ENCODE results near the gene RCE1.

RCE1 gene

DNA sequence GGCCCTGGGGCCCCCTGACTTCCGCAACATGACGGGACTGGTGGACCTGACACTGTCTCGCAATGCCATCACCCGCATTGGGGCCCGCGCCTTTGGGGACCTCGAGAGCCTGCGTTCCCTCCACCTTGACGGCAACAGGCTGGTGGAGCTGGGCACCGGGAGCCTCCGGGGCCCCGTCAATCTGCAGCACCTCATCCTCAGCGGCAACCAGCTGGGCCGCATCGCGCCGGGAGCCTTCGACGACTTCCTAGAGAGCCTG is 14.6 kb downstream of the RCE1 start:
- DNase-seq: no peak

DNA sequence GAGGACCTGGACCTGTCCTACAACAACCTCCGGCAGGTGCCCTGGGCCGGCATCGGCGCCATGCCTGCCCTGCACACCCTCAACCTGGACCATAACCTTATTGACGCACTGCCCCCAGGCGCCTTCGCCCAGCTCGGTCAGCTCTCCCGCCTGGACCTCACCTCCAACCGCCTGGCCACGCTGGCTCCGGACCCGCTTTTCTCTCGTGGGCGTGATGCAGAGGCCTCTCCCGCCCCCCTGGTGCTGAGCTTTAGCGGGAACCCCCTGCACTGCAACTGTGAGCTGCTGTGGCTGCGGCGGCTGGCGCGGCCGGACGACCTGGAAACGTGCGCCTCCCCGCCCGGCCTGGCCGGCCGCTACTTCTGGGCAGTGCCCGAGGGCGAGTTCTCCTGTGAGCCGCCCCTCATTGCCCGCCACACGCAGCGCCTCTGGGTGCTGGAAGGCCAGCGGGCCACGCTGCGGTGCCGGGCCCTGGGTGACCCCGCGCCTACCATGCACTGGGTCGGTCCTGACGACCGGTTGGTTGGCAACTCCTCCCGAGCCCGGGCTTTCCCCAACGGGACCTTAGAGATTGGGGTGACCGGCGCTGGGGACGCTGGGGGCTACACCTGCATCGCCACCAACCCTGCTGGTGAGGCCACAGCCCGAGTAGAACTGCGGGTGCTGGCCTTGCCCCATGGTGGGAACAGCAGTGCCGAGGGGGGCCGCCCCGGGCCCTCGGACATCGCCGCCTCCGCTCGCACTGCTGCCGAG is 15.1 kb downstream of the RCE1 start:
- no peak for DNase-seq

DNA sequence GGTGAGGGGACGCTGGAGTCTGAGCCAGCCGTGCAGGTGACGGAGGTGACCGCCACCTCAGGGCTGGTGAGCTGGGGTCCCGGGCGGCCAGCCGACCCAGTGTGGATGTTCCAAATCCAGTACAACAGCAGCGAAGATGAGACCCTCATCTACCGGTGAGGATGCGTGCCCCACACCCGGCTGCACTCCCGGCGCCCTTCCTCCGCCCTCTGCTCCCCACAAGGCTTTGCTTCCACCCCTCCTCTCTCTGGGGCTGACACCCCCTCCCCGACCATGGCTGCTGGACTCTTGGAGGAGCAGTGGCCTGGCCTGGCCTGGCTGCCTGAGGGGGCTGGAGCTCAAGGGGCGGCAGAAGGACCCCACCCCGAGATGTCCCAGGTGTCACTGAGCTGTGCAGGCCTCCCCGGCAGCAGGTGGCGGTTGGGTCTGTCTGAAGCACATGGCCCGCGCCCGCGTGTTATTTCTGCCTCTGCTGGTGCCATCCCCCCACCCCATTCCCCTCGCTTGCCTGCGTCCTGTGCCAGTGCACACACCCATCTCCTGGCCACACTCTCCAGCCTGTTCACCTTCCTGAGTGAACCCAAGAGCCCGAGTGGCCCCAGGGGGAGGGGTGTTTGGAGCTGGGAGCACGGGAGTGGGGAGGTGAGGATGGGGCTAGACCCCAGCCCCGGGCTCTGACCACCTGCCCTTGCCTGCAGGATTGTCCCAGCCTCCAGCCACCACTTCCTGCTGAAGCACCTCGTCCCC is 15.9 kb downstream of the RCE1 start:
- DNase-seq: no peak

DNA sequence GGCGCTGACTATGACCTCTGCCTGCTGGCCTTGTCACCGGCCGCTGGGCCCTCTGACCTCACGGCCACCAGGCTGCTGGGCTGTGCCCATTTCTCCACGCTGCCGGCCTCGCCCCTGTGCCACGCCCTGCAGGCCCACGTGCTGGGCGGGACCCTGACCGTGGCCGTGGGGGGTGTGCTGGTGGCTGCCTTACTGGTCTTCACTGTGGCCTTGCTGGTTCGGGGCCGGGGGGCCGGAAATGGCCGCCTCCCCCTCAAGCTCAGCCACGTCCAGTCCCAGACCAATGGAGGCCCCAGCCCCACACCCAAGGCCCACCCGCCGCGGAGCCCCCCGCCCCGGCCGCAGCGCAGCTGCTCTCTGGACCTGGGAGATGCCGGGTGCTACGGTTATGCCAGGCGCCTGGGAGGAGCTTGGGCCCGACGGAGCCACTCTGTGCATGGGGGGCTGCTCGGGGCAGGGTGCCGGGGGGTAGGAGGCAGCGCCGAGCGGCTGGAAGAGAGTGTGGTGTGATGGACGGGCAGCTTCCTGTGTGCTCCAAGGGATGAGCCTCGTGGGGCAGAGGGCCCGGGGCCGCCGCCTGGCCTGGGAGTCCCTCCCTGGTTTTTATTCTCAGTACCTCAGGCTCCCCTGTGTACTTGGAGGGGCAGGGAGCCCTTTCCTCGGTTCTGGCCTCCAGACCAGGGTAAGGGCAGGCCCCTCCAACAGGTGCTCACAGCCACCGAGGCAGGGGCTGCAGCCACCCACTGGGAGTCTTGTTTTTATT is 16.6 kb downstream of the RCE1 start:
- no peak for DNase-seq

DNA sequence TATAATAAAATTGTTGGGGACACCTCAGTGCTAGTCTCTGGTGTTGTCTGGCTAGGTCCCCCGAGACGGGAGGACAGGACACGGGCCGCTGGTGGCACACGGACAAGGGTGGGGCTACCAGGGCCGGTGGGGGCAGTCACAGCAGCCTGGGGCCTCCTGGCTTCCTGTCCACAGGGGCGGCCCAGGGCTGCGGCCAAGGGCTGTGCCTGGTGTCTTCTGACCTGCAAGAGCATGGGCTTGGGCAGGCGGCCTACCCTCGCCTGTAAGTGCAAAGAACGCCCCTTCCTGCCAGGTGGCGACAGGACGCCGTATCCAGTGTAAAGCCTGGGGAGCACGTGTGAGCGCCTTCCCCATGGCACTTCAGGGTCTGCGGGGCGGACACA is 17.2 kb downstream of the RCE1 start:
- no peak for DNase-seq

DNA sequence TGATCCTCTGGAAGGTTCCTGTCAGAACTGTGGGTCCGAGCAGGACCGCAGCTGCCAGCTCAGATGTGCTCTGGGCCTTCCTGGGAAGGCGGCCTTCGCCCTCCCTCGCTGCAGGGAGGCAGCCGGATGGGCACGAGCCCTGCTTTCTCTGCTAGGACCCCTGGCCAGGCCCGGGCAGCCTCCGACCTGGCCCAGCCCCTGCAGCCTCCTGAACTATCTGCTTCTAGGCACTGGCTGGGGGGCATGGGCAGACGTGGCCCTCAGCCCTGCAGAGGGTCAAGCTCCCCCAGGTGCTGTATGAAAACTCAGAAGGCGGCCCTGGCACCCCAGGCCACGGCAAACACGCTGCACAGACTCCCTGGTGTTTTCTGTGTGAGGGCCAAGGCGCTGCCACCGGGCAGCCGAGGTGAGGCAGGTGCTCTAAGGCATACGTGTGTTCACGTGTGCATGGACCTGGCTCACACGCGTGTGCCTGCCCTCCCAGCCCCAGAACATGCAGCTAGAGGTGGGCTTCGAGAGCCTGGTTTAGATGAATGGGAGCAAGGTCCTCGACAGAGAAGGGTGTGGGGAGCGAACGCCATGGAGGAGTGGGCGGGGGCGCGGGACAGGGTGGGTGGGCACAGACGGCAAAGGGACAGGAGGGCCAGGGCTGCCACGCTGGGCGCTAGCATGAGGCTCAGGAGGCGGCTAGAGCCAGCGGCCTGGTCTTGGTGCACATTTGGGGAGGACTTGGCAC is 18.0 kb downstream of the RCE1 start:
- DNase-seq: no peak

DNA sequence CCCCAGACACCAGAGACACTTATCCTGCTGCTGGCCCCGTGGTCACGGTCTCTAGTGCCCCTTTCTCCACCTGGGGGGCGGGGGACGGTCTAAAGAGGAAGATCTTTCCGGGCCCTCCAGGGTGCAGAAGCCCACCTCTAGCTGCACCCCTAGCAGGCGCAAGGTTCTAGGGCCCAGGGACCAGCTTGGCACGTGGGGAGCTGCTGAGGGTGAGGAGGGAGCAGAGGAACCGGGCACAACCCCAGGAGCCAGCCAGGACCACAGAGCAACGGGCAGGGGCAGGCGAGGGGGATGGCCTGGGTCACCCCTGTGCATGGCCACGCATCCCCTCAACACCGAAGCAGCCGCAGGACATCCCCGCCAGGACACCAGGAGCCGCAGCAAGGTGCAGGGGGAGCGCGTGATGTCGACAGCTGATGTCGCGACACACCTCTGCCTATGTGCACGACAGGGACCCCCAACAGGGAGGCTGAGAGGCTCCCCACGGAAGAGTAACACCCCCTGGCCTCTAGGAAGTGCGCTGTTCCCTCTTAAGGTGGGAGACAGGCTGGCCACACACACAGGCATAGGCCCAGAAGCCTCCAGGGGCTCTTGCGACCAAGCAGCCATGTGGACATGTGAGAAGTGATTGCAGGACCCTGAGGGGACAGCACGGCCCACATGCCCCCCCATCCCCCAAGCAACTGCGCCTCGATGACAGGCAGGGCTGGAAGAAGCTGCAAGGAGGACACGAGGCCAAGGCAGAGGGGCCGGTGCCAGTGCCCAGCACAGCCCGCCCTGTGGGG is 18.7 kb downstream of the RCE1 start:
- DNase-seq: no peak

DNA sequence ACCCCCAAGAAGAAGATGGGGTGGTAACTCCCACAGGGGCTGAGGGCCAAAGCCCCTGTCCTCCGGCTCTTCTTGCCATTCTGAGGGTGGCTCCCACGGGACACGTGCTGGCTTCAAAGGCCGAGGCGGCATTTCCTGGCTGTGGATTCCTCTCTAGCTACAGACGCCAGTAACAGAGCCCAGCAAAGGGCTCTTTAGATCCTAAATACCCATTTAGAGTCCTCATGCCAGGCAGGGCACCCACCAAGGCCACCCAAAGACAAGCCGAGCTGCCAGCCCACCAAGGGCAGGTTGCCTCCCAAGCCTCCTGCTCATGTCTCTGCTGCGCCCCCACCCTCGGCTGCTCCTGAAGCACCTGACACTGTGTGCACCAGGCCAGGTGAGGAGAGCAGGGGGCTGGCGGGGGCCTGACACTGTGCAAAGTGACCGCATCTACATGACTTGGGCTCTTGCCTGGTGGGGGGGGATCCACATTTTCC is 19.4 kb downstream of the RCE1 start:
- no peak for DNase-seq

DNA sequence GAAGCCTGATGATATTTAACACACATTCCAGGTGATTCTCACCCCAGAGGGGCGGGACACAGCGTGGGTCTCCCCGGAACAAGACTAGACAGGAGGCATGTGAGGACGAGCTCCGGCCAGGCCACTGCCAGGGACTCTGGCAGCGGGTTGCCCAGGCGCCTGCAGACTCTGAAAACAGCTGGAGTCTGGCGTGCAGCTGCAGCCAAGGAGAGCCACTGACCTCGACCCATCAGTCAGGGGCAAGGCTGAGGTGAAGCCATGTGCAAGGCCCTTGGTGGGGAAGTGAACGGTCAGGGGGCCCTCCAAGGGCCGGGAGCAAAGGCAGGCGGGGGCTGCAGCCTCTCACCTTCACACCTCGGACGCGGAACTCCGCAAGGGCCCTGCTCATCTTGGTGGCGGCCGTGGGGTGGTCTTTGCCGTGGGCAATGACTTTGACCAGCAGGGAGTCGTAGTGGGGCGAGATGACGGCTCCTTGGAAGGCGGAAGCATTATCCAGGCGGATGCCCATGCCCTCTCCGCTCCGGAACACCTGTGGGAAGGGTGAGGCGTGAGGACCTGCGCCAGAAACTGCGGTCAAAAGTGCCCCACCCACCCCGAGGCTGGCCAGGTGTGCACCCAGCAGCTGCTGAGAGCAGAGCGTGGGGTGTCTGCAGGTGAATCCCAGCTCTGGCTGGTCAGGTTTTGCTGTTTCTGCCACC is 20.3 kb downstream of the RCE1 start:
- DNase-seq: no peak

DNA sequence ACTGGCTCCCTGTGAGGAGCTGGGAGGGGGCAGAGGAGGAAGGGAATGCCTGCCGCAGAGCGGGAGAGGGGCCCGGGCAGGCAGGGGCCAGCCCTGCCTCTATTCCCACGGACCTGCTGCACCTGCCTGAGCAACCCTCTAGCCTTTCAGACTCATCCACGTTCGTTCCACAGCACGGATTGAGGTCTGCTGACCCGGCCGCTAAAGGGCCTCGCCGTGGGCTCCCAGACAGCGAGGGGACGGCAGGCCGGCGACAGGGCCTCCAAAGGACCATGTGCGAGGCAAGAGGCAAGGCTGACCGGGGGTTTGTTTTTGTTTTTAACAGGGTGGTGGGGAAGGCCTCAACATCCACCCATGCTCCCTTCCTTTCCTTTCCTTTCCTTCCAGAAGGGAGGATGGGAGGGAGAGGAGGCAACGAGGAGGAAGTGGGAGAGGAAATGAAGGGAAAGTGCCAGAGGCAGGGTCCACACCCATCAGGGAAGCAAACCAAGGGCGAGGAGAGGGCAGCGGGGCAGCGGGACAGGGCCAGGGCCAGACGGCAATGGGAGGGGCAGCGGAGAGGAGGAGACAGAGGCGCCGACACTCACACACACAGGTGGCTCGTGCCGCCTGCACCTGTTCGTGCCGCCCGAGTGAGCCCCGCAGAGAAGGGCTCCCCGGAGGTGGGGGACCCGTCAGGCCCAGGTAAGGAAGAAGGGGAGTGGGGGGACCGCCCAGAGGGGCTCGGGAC is 21.1 kb downstream of the RCE1 start:
- DNase-seq: no peak

DNA sequence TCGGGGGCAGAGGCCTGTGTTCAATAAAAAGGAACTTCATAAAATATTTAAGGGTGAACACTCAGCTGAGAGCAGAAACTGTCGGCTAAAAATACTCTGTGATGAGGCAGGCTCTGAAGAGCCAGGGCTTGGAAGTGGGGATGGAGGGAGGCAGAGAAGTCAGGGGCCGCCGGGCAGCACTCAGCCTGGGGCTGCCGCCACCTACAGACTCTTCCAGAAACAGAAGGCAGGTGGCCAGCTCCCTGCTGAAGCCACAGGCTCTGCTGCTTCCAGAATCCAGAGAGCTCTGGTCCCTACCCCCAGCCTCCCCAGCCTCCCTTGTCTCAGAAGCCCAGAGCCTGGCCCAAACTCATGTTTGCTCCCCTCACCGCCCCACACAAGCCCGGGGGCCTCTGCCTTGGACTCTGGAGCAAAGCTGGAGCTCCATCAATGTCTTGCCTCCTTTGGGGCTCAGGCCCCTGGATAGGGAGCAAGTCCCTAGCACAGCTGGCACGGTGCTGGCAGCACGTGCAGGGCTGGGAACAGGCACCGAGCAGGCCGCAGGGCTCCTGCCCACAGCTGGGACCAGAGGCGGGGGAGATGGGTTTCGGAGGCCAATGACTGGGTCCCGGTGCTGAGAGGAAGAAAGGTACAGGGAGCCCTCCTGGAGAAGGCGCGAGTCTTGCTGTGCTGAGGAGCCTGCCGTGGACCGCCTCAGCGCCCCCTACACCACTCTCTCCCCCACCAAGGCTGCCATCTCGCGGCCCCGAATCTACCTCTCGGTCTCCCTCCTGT is 21.9 kb downstream of the RCE1 start:
- DNase-seq: no peak

DNA sequence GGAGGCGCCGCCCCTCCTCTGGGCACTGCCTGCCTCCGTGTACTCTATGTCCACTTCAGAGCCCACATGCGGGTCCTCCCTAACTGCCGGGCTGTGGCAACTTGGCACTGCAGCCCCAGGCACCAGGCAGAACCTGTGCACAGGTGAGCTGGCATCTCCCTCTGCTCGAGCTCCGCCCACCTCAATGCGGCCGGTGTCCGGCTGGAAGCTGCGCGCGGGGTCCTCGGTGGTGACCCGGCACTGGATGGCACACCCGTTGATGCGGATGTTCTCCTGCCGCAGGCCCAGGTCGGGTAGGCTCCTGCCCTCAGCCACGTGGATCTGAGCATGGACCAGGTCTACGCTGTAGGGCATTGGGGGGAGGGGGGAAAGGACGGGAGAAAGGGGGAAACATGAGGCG is 22.8 kb downstream of the RCE1 start:
- no peak for DNase-seq

DNA sequence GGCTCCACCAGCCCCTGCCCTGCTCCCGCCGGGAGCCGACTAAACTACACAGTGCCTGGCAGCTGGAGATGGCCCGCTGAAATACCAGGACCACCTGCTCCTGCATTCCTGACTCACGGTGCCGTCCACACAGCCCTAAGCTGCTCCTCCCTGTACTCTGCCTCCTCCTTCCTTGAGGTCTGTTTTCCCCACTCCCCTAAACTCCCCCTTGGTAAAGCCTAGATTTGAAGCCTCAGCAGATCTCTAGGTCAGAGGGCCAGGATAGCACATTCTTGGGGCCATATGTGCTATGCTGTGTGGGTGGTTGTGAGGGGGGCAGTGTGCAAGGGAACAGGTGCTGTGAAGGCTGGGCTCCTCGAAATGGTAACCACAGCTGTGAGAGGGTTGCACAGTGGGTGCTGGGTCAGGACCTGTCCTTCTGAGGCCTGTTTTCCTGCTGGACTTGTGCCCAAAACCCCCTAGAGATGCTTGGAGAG is 23.3 kb downstream of the RCE1 start:
- DNase-seq: no peak

DNA sequence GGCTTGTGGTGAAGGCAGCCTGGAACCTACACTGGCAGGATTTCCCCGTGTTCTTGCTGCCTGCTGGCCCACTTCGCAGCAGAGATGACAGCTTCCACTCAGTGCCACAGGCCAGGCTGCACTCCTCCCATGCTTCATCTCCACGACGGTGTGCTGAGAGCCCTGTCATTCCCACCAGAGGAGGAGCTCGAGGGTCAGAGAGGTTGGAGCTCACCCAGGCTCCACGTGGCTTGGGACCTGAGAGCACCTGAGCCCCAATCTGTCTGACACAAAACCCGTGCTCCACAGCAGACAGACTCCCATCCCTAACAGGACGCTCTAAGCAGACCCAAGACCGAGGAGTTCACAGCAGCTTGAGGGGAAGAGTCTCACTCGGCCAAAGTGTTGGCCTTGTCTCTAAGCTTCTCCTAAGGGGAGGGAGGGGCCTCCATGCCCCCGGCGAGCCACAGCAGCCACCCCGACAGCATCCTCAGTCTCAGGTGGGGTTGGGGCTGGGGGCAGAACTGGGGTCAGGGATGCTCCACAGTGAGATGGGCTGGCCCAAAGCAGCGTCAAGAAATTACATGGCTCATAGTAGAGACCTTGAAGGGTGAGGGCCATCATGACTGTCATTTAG is 24.3 kb downstream of the RCE1 start:
- no peak for DNase-seq

DNA sequence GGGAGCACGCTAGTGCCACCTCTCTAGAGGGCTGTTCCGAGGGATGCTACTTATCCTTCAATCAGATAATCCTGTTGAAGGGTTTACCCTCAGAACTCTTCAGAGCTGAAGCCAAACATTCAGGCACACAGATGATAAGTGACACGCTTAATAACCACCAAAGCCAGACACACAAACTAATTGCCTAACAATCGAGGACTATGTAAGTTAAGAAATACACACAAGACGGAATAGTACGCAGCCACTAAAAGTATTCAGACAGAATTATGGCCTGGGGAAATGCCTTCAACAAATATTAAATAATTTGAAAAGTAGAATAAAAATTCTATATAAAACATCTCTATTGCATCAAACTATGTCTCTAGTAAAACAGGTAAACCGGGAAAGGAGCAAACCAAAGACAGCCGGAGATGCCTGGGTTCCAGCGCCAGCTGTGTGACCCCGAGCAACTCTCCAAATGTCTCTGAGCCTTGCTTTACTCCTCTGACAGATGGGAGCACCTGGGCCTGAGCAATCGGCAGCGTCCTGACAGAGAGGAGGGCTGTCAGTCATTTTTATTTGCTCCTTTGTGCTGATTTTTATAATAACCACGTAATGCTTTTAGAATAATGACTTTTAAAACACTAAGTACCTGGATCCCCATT is 25.0 kb downstream of the RCE1 start:
- no peak for DNase-seq

DNA sequence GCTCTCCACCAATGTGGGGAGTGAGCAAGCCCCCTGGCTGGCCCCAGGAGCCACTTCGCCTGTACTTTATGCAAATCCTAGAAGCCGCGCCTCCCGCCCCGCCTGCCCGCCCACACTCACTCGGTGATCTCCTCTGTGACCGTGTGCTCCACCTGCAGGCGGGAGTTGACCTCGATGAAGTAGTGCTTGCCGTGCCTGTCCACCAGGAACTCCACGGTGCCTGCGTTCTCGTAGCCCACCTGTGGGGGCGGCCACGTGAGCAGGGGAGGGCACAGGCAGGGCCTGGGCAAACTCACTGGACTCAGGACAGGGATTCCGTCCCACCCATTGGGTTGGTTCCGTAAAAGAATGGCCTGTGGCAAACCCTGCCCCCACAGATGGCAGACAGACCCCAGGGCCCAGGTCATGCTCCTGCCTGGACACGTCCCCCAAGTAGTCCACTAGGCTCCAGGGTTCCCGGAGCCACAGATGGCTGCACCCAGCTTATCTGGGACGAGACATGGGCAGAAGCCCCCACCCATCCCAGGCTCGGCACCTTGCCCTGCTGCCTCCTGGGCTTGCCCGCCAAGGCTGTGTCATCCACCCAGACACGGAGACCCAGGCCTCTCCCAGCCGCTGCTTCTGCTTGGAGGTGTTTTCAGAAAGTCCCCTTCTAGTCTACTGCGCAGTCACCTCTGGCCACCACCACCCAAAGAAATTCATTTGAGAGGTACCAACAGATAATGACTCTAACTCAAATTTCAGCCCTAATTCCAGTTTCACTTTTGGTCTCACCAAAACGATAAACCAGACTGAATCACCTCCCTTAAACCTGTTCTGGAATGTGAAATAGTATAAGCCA is 25.7 kb downstream of the RCE1 start:
- no peak for DNase-seq

DNA sequence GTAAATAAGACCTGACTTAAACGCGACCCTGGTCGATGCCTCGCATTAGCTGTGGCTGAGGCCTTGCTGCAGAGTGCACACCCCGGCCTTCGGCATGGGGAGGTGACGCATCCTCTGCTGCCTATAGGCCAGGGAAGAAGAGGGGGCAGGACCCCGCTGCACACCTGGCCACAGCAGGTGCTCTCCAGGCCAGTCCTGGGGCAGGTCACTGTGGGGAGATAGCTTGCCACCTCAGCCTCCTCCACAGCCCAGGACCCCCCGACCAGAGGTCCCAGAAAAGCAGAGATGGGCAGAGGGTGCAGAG is 26.3 kb downstream of the RCE1 start:
- DNase-seq: no peak

DNA sequence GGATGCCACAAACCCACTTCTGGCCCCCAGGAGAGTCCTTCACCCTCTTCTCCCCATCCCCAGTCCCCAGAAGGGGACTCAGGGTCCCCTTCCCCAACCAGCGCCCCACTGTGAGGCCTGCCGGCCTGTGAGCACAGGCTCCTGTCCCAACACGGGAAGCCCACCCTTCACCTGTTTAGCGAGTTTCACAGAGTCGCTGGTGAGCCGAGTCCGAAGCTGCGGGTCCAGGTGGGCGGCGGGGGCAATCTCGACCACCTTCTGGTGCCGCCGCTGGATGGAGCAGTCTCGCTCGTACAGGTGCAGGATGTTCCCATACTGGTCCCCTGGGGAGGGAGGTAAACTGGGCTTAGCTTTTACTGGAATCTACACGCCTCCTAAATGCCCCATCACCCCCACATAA is 26.9 kb downstream of the RCE1 start:
- DNase-seq: no peak

Data from NCI-H1436 treated with DMSO at 0.1 percent for 48 hours (cell line).